DMS114 treated with DMSO at 0.1 percent for 48 hours (cell line): ENCODE results near the gene CHRM4.
A peak's percentile ranks its signal among the peaks of the same experiment; 100 is the strongest.

ENCODE experiments used
- DNase-seq: peaks from one replicate; lab custom pipeline; 2025; ENCODE audit not compliant: unreplicated experiment; lab: John Stamatoyannopoulos, UW

The CHRM4 gene

DNA sequence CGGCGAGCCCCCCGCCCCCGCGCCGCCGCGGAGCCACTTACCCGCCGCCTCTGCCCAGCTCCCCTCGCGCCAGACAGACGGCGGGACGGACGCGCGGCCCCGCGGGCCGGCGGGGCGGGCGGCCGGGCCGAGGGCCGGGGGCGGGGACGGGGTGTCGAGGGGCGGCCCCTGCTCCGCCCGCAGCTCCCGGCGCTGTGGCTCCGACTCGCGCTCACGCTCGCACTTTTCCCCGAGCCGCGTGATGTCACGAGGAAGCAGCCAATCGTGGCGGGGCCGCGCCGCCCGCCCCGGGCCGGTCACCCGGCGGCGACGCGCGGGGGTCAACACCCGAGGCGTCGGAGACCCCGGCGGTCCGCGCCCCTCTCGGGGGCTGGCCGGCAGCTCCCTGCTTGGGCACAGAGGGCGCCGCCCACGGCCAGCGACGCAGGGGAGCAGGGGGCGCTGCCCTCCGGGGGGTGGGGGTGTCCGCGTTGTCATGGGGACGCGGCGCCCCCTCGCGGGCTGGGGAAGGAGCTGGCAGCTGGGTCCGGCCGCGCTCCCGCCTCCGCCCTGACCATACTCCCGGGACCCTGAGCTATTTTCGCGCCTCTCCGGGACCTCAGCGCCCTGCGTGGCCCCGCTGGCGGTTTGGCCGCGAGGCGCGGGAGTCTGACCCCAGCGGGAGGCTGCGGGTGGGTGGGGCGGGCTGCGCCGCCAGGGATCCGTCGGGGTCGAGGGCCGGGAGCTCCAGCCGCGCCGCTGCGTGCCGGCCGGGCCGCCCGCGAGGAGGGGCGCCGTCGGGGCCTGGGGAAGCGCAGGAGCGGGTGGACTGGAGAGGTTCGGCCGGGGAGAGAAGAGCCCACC is at the start of gene CHRM4:
CHRM4 (minus strand) TSS at position 199 of the 843 bp plus-strand sequence. CDS start 5,219 bp downstream, outside the sequence.
- DNase-seq = peak; percentile 31

DNA sequence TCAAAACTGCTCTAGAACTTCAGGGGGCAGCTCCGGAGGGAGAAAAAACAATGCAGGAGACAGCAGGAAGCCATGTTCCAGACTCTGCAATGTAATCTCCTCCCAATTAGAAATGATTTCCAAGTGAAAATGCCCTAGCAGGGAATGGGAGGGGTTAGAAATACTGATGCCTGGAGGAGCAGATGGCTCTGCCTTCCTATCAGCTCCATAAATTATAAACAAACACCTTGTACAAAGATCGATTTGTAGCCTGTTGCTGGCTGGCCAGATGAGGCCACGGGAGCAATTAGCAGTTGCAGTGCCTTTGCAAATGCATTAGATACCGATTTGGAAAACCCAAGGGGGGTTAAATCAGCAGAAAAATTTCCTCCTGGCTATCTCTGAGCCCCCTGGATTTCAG is 46.6 kb upstream of the CHRM4 start:
- no peak for DNase-seq

DNA sequence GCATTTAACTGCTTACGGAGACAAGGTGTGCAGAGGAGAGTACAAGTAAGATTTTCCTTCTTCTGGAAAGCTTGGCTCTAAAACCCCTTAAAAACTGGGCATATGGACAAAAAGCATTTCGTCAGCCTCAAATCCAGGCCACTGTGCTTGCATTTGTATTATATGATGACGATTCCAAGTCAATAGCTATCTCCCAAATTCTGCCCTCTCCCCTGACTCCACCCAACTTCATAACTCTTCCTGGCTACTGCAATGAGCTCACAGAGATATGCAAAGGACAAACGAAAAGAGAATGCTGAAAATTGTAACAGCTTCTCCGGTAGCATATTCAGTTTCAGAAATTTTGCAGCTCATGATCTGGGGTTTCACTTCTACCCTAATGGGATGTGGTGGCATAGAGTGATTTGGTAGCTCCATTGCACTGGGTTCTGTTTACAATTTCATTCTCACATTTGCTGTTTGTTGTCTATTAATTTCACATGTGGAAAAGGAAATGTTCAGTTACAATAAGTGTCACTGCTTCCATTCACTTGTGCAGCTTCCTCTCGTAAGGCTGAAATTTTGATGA is 45.6 kb upstream of the CHRM4 start:
- no peak for DNase-seq

DNA sequence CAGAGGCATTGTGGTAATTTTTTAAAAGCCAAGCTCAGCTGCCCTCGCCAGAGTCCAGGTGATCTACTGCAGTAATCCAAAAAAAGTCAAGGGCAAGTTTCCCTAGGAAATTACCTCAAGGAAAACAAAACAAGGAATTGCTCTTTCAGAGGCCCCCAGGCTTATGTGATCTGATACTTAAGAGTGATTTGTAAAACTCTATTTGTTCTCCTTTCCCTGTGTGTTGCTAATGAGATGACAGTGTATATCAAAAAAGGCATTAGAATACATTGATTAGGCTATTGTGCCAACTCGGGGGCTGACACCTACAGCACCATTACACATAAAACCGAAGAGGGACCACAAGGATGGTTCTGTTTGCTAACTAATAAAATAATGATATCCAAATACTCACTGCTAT is 44.5 kb upstream of the CHRM4 start:
- DNase-seq = no peak

DNA sequence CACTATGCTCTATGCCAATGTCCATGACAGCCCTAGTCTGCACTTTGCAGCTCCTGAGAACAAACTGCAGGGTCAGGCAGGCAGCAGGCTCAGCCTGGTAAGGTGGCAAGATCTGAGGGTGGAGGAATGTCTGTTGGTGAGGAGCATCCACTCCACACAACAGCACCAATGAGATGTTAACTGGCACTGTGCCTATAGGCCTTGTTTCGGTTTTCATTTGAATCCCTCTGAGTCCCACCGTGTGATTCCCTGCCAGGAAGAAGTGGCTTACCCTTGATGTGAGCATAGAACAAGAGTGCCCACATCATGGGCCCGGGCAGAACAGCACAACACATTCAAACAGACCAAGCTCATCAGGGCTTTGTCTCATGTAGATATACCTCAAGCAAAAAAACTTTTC is 44.1 kb upstream of the CHRM4 start:
- no peak for DNase-seq

DNA sequence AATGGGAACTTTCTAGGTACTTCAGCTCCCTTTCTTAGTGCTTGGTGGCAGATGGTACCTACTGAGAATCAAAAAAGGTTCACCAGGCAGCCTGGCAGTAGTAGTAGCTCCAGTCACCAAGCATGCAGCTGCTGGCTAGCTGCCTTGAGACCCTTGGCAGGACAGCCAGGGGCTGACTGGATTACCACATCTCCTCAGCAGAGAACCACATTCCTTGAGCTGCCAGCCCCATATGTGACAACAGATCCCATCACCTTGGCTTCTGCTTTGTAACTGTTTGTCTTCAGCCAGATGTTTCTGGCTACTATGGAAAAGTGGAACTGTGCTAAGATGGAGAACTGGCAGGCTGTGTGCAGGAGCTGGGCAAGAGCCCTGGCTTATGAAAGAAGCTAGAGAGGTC is 39.6 kb upstream of the CHRM4 start:
- DNase-seq = no peak

DNA sequence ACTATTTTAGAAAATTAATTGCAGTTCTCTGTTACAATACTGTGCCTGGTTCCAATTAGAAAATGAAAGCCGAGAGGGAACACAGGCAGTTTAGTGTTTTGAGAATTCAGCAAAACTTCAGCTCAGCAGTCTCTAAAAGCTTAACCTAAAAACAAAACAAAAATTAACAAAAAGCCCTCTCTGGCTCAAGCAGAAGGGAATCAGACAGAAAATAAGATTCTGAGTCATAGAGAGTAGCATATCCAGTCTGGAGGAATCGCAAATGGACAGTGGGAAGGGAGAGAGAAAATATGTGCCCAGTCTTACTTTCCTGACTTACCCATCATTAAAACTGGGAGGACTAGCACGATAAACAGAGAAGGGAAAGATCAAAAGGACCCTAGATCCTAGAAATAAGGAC is 38.1 kb upstream of the CHRM4 start:
- DNase-seq = no peak

DNA sequence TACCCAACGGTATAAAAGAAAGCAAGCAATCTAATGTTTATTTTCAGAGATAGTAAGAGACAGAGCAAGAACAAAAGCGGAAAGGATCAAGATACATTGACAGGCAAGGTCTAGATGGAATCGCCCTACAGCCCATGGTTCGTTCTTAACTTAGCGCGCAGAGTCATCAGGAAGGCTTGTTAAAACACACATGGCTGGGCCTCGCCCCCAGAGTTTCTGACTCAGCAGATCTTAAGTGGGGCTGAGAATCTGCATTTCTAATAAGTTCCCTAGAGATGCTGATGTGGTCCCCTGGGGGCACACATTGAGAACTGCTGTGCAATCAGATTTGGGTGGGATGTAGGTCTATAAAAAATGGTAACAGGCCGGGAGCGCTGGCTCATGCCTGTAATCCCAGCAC is 35.8 kb upstream of the CHRM4 start:
- DNase-seq = no peak

DNA sequence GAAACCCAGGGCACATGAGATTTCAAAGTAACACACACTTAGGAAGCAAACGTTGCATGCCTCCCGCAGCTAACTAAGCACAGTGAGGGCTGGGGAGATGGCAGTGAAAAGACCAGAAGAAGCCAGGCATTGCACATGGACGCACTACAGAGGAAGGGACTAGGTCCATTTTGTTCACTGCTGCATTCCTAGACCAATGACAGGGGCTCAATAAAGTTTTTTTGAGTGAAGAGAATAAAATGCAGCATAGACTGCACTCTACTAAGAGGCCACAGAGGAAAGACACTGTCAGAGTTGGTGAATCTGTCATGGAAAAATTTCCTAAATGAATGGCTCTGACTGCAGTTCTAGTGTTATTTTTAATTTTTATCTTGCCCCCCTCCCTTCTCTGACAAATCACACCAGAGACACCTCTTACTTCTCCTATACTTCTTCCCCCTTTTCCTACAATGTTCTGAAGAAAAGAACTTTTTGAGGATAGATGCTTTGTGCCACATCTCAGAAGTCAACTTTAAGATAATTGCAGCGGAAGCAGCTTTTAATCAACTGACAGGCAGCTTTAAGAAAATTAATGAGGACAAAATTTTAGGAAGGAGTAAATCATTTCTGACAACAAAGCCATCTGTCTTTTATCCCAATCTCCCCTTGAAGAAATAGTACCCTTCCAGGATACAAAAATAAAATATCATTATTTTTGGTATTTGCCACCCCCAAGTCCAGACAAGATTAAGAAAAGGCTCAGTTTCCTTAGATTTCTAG is 34.8 kb upstream of the CHRM4 start:
- DNase-seq = no peak

DNA sequence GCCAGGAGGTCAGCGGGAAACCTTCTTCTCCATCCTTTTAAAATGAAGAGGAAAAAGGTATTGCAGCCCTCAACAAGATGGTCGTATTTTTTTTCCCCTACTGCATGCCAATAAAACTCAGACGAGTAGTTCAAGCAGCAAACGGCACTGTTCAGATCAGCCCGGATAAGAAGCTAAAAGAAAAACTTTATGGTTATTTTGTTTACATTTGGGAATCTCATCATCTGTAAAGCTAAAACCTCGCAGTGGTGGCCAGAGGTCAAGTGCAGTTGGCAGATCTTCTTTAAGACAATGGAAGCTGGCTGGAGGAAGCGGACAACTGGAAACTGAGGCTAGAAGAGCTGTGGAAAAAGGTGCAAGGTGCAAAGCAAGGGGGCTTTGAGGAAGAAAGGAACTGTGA is 31.0 kb upstream of the CHRM4 start:
- DNase-seq = no peak

DNA sequence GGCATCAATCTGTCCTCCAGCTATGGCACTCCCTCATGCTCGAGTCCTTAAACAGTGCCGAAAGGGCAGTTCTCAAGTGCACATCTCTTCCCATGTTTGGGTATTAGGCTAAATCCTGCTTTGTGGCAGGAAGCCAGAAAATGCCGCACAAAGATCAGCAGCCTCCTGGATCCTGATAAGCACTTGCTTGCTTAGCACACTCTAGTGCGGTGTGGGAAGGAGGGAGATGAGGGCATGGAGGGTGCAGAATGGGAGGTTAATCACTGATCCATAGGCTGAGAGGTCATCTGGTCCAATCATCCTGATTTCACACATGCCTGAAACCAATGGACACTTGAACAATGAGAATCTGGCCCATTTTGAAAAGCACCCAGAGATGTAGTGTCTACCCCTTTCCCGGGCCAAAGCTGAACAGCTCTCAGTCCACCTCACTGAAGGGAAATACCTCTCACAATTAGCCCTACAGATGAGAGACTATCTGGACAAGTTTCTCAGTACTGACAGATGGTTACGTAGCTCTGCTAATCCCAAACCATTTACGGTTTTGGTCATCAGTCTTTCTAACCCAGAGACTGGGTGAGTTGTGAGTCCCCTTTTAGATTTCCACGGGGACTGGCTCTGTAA is 29.8 kb upstream of the CHRM4 start:
- DNase-seq = no peak

DNA sequence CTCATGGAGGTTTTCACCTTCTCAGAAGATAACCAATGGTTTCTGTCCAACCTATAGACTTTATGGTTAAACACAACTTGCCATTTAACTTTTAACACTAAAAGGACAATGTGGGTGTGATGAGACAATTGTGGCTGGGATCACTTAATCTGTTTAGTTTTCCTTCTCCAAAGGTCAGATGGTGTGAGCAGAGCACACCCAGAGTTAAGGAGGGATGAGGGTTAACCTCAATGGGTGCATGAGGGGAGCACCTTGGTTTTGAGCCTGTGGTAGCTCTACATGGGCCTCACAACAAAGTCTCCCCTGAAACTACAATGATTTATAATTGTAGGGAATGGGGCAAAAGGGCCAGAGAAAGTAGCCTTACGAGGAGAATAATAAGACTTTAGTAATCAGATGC is 28.9 kb upstream of the CHRM4 start:
- no peak for DNase-seq

DNA sequence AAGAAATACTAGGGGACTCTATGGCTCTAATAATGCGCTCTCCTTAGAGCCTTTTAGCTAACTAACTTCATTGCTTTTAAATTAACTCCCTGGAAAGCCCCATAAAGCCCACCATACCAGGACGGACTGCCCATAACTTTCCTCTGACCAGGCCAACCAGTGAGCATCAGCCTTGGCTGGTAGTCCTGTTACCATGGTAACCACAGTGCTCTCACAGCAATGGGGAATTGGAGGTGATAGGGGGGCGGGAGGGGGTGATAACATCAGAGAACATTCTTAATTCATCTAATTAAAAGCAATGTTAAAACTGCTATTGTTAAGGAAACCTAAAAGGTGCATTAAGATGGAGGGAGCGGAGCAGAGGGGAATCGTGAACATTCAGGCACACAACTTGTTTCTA is 27.2 kb upstream of the CHRM4 start:
- DNase-seq = no peak

DNA sequence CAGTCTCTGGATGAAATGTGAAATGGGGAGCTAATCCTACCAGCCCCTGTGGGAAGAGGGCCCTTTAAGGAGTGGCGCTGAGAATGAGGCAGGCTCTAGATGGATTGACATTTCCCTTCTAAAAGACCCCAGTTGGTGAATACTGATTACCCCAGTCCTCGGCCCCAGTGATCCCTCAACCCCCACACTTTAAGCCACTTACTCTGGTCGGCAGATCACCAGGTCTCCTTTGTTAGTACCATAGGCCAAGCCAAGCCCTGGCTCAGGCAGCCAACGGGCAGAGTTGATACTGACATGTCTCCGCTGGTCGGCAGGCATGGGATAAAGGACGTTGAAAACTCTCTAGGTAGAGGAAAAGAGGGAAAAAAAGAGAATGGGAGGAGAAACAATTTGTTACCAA is 26.1 kb upstream of the CHRM4 start:
- DNase-seq = no peak

DNA sequence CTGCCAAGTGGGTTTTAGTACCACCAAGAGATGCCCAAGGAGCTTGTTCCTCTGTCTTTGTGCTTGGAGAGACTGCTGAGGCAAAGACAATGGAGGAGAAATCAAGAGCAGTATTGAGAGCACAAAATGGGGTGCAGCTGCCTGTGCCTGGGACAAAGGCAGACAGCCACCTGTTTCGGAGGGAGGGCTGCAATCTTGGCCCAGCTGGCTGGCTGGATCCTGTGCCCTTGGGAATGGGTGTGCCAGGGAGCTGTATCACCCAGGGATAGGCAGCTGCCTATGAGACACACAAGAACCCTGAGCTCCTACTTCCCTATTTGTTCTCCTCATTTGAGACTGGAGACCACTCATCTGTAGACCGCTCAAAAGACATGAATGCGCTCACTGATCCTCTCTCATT is 23.3 kb upstream of the CHRM4 start:
- DNase-seq = no peak

DNA sequence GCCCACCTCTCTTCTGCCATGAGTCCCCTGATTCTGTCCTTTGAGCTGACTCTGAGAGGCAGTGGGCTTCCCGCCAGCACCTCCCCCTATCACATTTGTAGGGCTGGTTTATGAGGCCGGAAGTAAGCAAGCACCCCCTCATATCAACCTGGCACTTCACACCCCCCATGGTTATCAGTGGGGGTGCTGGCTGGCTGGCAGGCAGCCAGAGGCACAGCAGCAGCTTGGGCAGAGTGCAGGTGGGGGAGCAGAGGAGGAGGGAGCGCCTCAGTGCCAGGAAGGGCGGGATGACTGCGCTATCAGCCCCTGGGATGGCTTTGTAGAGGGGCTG is 22.9 kb upstream of the CHRM4 start:
- DNase-seq = no peak

DNA sequence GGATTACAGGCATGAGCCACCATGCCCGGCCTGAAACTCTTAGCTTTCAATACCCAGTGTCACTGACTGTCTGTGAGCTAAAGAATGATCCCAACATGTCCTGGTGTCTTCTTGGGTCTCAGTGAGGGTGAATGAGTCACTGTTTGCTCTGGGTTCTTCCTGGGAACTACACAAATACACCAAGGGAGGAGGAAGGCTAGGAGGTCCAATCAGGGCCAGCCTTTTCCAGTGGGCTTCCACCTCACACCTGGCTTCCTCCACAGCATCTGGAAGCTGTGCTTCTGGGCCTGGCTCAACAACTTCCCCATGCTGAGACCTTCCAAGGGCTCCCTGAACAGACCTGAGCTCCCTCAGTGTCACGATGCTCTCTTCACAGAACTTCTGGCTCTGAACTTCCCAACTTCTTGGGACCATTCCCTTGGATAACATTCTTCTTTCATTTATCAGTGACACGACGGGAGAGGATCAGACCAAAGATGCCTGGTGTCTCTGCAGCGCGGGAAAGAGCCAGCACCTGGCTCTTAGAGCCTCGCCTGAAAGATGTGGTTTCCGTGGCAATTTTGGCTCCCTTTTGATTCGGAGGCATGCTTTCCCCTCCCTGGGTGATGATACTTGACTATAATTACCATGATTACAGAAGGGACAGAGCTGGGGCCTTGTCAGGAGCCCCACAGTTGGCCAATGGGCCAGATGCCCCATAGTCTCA is 22.3 kb upstream of the CHRM4 start:
- DNase-seq = no peak

DNA sequence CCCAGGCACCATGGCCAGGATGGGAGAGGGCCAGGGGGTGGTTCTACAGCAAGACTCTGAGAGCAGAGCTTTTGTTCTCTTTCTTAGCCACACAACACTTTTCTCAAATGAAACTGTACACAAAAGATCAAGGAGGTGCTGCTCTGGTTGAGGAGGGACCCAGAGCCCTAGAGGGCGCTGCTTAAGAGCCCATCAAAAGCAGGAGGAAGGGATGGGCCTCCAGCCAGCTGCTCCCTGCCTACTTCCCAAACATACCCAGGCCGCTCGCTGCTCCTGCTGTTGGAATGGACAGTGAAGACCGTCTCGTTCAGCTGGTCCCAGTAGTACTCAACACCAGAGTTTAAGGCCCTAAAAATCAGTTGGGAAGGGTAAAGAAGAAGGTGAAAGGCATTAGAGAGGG is 18.4 kb upstream of the CHRM4 start:
- no peak for DNase-seq

DNA sequence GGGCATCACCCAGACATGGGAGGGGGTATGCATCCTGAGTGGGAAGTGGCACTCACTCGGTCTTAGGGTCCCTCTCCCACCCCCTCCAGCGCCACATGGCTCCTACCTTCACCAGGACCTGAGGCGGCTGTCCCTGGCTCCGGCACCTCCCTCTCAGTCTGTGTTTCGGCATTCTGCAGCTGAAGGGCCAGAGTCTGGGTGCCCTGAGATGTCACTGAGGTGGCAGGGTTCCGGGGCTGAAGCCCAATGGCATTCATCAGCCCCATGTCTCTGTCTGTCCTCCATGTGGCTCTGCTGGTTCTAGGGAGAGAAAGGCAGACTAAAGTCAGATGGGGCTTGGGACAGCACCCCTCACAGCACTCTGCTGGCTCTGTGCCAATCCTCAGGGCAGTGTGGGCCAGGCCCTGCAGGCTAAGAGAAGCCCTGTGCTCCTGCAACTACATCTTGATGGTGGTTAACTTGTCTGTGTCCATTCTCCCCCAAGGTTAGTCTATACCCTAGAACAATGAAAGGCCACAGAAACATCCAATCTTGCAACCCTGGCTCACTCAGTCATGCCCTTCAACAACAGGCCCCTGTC is 16.9 kb upstream of the CHRM4 start:
- DNase-seq = no peak

DNA sequence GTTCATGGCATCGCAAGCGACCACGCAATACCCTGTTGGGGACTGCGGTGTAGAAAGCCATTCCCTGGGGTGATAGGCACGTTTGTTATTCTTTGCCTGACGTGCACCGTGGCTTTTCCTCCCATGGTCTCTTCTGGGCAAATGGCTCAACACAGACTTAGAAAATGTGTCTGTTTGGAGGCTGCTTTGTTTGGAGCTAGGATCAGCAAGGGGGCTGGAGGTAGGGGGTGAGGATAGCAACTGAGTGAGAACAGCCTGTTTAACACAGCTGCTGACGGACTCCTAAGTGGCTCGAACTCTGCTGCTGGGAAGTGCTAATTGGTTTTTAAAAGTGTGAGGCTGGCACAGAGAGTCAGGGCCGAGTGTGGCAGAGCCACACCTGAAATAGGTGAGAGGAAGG is 16.1 kb upstream of the CHRM4 start:
- DNase-seq = no peak

DNA sequence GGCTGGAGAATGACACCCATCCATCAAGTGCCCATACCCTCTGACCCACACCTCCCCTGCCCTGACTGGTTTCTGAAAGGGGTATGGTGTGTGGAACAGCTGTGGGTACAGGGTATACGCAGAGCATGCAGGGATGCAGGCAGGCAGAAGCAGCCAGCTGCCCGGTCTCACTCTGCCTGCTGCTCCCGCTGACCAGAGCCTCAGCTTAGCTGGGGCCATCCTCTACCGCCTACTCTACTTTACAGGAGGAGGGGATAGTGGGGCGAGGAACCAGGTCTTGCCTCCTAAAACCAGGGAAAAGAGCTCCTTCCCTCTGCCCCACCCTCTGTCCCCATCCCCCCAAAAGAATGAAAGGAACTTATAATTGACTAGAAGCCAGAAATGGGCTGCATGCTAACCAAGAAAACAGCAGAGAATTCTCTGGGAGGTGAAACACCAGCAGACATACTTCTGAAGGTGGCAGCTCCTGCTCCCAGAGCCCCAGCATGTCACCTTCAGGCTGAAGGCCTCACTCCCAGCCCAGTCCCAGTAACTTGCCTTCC is 13.0 kb upstream of the CHRM4 start:
- no peak for DNase-seq
